WI38 (cell line): ENCODE data around the gene SRRD.
"Not testable (repeated sequence)": the region's sequence is repeated elsewhere in the genome, so short reads cannot be mapped to it uniquely, and the experiment has no call there.

Experiments
- H3K4me3 ChIP-seq: 2 replicates; pipeline ENCODE4 v1.5.1; 2011; ENCODE audit warnings: low read depth, mild to moderate bottlenecking, control low read depth, low read length
- CTCF ChIP-seq: IDR thresholded peaks from 2 replicates; pipeline ENCODE4 v1.5.1; 2012; ENCODE audit warnings: low read depth, mild to moderate bottlenecking, control low read depth, low read length

Gene SRRD

GRCh38 chr22:26522592-26522991, 38.9 kb downstream of the SRRD start:
- no peak for TF ChIP-seq CTCF
- H3K4me3 ChIP-seq: no peak overlapping the region

GRCh38 chr22:26524870-26525269, 41.2 kb downstream of the SRRD start:
- no peak overlapping the region for H3K4me3 ChIP-seq
- TF ChIP-seq CTCF: no peak

- no peak for TF ChIP-seq CTCF
- H3K4me3 ChIP-seq: no peak overlapping the region
Measured at GRCh38 chr22:26525946-26526564, 42.4 kb downstream of the SRRD start.

- no peak for TF ChIP-seq CTCF
- no peak overlapping the region for H3K4me3 ChIP-seq
Measured at GRCh38 chr22:26527167-26527566, 43.5 kb downstream of the SRRD start.

- H3K4me3 ChIP-seq: no peak overlapping the region
- TF ChIP-seq CTCF: no peak
Measured at GRCh38 chr22:26527574-26528465, 44.1 kb downstream of the SRRD start.

GRCh38 chr22:26528518-26528917, 44.8 kb downstream of the SRRD start:
- H3K4me3 ChIP-seq: not testable (repeated sequence)

- no peak for TF ChIP-seq CTCF
- no peak overlapping the region for H3K4me3 ChIP-seq
Measured at GRCh38 chr22:26529345-26529744, 45.7 kb downstream of the SRRD start.
